NT2/D1 (cell line): ENCODE results near the gene HOMER2.

ENCODE experiments used
- DNase-seq: peaks from one replicate; pipeline ENCODE4 v3.0.0-alpha.2; 2011; ENCODE audit warnings: low read depth, low spot score
- H3K27me3 ChIP-seq: 2 replicates; pipeline ENCODE4 v1.6.0; 2011; ENCODE audit warnings: mild to moderate bottlenecking; ENCODE audit not compliant: insufficient read length, insufficient read depth
- H3K36me3 ChIP-seq: 2 replicates; pipeline ENCODE4 v1.6.1; 2011; ENCODE audit warnings: mild to moderate bottlenecking, low read length, mixed read lengths; ENCODE audit not compliant: insufficient read depth, insufficient read length
- H3K4me1 ChIP-seq: 2 replicates; pipeline ENCODE4 v1.5.1; 2011; ENCODE audit not compliant: insufficient read depth, insufficient read length
- H3K4me3 ChIP-seq: 2 replicates; pipeline ENCODE4 v1.5.1; 2011; ENCODE audit warnings: low read depth; ENCODE audit not compliant: insufficient read length
- H3K9ac ChIP-seq: 2 replicates; pipeline ENCODE4 v1.6.0; 2011; ENCODE audit warnings: low read depth; ENCODE audit not compliant: insufficient read length
- H3K9me3 ChIP-seq: 2 replicates; pipeline ENCODE4 v1.5.1; 2011; ENCODE audit warnings: mild to moderate bottlenecking, low read length; ENCODE audit not compliant: insufficient read depth
- SUZ12 ChIP-seq: IDR thresholded peaks from 2 replicates; pipeline ENCODE4 v1.6.1; 2011; ENCODE audit not compliant: insufficient read length, insufficient read depth; ENCODE audit errors: extremely low read depth
- YY1 ChIP-seq: IDR thresholded peaks from 2 replicates; pipeline ENCODE4 v1.6.1; 2011; ENCODE audit not compliant: insufficient read length, insufficient read depth
- ZNF274 ChIP-seq: IDR thresholded peaks from 2 replicates; pipeline ENCODE4 v1.6.1; 2011; ENCODE audit warnings: mild to moderate bottlenecking, low read depth, low read length

The HOMER2 gene

GRCh38 chr15:82839136-82839535 is 113.4 kb downstream of the HOMER2 start:
- H3K4me1 ChIP-seq, result no peaks in the 10 kb centered on the region
- DNase-seq, result no peak
- H3K9me3 ChIP-seq, result no peaks in the 10 kb centered on the region
- no peak overlapping the region for H3K4me3 ChIP-seq
- H3K27me3 ChIP-seq, result no peaks in the 10 kb centered on the region
- H3K9ac ChIP-seq, result no peak overlapping the region
- peaks cover 44% of the 10 kb centered on the region for H3K36me3 ChIP-seq
- no peak for TF ChIP-seq ZNF274
- TF ChIP-seq SUZ12, result no peak
- no peak for TF ChIP-seq YY1

GRCh38 chr15:82838096-82838735 is 114.3 kb downstream of the HOMER2 start:
- Histone ChIP-seq H3K4me3 (no peak overlapping the region), H3K4me1 (no peaks in the 10 kb centered on the region), H3K36me3 (peaks cover 52% of the 10 kb centered on the region), H3K9ac (no peak overlapping the region), H3K27me3 (no peaks in the 10 kb centered on the region), H3K9me3 (no peaks in the 10 kb centered on the region)
- DNase-seq, result no peak
- TF ChIP-seq SUZ12, result no peak
- TF ChIP-seq ZNF274, result no peak
- no peak for TF ChIP-seq YY1

- H3K36me3 ChIP-seq, result peaks cover 73% of the 10 kb centered on the region
- TF ChIP-seq YY1 (no peak), SUZ12 (no peak), ZNF274 (no peak)
Observed at GRCh38 chr15:82835391-82835917, 117.1 kb downstream of the HOMER2 start.

GRCh38 chr15:82833362-82833682 is 119.2 kb downstream of the HOMER2 start:
- DNase-seq, result no peak
- no peaks in the 10 kb centered on the region for H3K4me1 ChIP-seq
- H3K36me3 ChIP-seq, result peaks cover 88% of the 10 kb centered on the region
- no peak overlapping the region for H3K9ac ChIP-seq
- no peaks in the 10 kb centered on the region for H3K27me3 ChIP-seq
- TF ChIP-seq SUZ12 (no peak), ZNF274 (no peak)
- no peak overlapping the region for H3K4me3 ChIP-seq
- H3K9me3 ChIP-seq, result no peaks in the 10 kb centered on the region

More at GRCh38 chr15:82835391-82835917, 117.1 kb downstream of the HOMER2 start:
- H3K4me3 ChIP-seq, result no peak overlapping the region
- no peaks in the 10 kb centered on the region for H3K9me3 ChIP-seq
- no peaks in the 10 kb centered on the region for H3K27me3 ChIP-seq
- no peak for DNase-seq
- no peaks in the 10 kb centered on the region for H3K4me1 ChIP-seq
- H3K9ac ChIP-seq, result no peak overlapping the region

GRCh38 chr15:82832601-82833361 is 119.7 kb downstream of the HOMER2 start:
- no peak for DNase-seq
- Histone ChIP-seq H3K27me3 (no peaks in the 10 kb centered on the region), H3K36me3 (peaks cover 88% of the 10 kb centered on the region), H3K4me1 (no peaks in the 10 kb centered on the region), H3K9ac (no peak overlapping the region), H3K4me3 (no peak overlapping the region), H3K9me3 (no peaks in the 10 kb centered on the region)
- TF ChIP-seq SUZ12 (no peak), YY1 (no peak), ZNF274 (no peak)

- no peaks in the 10 kb centered on the region for H3K9me3 ChIP-seq
- DNase-seq, result no peak
- H3K4me3 ChIP-seq, result no peak overlapping the region
- no peaks in the 10 kb centered on the region for H3K27me3 ChIP-seq
- no peaks in the 10 kb centered on the region for H3K4me1 ChIP-seq
- peaks cover 88% of the 10 kb centered on the region for H3K36me3 ChIP-seq
- no peak overlapping the region for H3K9ac ChIP-seq
- TF ChIP-seq ZNF274 (no peak), YY1 (no peak), SUZ12 (no peak)
Observed at GRCh38 chr15:82831894-82832600, 120.5 kb downstream of the HOMER2 start.

GRCh38 chr15:82830427-82831173 is 121.9 kb downstream of the HOMER2 start:
- H3K9ac ChIP-seq, result no peak overlapping the region
- peaks cover 89% of the 10 kb centered on the region for H3K36me3 ChIP-seq
- H3K4me1 ChIP-seq, result no peaks in the 10 kb centered on the region

More at GRCh38 chr15:82830427-82831173, 121.9 kb downstream of the HOMER2 start:
- TF ChIP-seq YY1, result no peak
- no peak for TF ChIP-seq SUZ12
- no peak for TF ChIP-seq ZNF274
- no peak for DNase-seq
- Histone ChIP-seq H3K27me3 (no peaks in the 10 kb centered on the region), H3K9me3 (no peaks in the 10 kb centered on the region), H3K4me3 (no peak overlapping the region)
